NOMO-1 treated with DMSO at 0.1 percent for 48 hours (cell line): ENCODE data around the gene CCDC69.
"Not testable (repeated sequence)": the region's sequence is repeated elsewhere in the genome, so short reads cannot be mapped to it uniquely, and the experiment has no call there.

ENCODE experiments used
- DNase-seq: peaks from one replicate; lab custom pipeline; 2025; ENCODE audit not compliant: unreplicated experiment; lab: John Stamatoyannopoulos, UW

CCDC69 gene, protein sequence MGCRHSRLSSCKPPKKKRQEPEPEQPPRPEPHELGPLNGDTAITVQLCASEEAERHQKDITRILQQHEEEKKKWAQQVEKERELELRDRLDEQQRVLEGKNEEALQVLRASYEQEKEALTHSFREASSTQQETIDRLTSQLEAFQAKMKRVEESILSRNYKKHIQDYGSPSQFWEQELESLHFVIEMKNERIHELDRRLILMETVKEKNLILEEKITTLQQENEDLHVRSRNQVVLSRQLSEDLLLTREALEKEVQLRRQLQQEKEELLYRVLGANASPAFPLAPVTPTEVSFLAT

DNA sequence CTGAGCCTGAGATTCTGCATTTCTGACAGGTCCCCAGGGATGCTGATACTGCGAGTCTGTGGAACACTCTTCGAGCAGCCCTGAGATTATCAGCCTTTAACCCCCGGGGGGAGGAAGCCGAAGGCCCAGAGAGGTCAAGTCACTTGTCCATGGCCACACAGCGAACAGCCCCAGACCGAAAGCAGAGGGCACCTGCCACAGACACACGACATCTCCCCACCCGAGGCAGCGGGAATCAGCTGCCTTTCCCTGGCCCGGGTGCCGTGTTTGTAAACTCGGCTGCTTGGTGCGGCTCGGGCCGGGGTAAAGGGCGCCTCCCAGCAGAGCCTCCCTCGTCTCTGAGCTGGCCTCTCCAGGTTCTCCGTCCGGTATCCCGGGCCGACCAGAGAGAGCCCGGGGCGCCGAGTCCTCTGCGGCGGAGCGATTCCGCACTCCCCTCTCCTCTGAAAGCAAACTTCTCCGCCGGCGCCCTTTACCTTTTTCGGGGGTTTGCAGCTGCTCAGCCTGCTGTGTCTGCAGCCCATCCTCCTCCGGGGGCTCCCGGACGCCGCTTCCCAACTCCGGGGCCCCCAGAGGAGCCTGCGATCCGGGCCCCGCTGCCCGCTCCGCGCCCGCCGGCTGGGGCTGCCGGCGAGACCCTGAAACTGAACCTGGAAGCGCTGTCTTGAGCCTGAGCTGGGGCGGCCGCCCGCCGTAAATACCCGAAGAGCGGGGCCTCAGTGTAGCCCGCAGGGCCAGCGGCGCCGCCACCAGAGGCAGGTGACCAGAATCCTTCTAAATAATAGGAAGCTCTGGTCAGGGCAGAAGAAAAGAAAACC is at the start of gene CCDC69:
Gene CCDC69 (minus strand): TSS at position 646 of the 818 bp plus-strand sequence. CDS start 122 bp downstream, at position 524.
- DNase-seq, result peak; percentile 63

GRCh38 chr5:151271336-151271735 is 47.4 kb upstream of the CCDC69 start:
- peak; percentile 60 for DNase-seq

DNA sequence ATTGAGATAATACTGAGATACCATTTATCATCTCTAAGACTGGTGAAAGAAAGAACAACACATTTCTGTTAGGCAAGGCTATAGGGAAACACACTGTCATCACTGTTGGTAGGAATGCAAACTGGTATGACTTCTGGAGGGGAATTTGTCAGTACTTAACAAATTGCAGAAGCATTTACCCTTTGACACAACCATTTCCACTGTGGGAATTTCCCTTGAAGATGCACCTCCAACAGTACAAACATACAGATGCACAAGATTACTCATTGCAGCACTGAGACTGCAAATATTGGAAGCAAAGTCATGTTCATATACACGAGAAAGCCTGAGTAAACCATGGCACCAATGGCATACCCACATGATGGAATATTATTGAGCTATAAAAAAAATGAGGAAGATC is 46.7 kb upstream of the CCDC69 start:
- no peak for DNase-seq

DNA sequence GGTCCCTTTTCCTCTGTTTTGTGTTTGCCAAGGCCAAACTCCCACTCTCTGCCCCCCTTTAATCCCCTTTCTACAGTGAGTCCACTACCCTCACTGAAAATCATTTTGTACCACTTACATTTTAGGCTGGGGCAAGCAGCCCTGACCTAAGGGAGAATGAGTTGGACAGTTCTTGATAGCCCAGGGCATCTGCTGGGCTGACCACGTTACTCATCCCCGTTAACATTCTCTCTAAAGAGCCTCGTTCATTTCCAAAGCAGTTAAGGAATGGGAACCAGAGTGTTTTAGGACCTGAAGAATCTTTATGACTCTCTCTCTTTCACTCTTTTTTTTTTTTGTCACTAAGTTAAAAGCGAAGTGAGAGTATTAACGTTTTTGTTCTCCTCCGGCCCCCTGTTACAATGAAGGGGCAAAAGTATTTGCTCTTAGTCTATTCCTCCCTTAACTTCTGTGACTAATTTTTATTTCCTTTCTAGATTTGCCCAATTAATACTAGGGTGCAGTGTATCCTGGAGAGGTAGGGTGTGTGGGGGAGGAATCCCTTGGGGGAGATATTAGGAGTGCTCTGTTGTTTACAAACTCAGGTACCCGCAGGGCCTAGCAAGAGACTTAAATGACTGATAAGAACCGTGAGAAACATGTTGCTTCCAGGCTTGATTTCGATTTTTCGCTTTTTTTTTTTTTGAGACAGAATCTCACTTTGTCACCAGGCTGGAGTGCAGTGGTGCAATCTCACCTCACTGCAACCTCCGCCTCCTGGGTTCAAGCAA is 43.8 kb upstream of the CCDC69 start:
- DNase-seq, result no peak

DNA sequence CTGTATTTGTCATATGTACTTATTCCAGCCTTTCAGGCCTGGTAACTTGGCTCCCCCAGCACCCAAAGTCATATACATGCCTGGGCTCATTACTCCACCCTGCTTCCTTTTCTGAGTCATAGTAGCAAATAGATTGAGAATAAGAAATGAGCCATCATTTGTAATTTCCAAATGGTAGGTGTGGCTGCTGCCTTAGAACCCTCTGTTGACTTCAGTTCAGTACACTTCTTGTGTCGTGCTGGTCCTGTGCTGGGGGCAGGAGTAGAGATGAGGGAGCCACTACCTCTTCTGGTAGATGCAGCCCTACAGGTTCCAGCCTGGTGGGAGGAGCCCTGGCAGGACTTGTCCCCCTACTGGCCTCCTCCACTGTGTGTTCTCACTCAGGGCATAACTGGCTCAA is 40.2 kb upstream of the CCDC69 start:
- peak; percentile 21 for DNase-seq

- no peak for DNase-seq
Observed at GRCh38 chr5:151262532-151262931, 38.6 kb upstream of the CCDC69 start.

- no peak for DNase-seq
Observed at GRCh38 chr5:151259931-151260330, 36.0 kb upstream of the CCDC69 start.

DNA sequence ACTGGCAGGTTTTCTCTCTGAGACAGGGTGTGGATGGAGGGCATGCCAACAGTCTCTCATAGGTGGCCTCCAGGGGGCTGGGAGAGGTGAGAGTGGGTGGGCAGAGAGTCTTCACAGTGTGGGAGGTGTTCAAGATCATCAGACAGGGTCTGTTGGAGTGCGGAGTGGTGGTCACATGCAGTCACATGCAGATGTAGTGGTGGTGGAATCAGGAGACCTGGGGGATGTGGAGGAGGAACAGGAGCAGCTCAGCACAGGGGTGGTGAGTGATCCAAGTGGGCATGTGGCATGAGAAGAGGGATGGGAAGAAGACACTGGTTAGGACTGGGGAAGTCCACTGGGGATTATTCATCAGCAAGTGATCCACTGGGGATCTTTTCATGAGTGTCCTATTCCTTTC is 34.9 kb upstream of the CCDC69 start:
- DNase-seq, result no peak

GRCh38 chr5:151258201-151258611 is 34.3 kb upstream of the CCDC69 start:
- DNase-seq, result peak; percentile 68

- DNase-seq, result peak; percentile 75
Observed at GRCh38 chr5:151257731-151258181, 33.9 kb upstream of the CCDC69 start.

DNA sequence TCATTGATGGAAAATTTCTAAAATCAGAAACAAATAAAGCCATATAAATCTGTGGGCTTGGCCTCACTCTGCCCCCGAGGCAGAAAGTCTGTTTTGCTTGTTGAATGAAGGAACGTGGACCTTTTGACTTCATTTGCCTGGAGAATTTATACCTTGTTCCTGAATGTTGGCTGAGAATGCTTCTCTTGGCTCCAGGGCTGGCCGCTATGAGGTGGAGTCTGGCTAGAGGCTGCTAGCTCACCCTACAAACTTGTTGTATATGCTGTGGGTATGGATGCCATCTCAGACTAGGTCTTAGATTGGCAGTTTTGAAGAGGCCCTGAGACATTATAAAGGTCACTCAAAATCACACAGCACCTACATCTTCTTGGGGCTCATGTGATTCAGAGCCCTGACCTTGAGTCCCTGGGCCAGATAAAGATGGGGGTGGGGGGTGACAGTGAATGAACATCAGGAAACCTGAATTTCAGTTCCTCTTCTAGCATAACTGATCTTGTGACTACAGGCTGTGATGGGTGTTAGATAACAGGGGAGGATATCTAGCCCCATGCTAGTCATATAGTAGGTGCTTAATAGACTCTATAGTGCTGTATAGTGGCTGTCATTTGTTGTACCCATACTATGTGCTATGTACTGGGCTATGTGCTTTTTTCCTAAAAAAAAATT is 31.9 kb upstream of the CCDC69 start:
- peak; percentile 85 for DNase-seq

- not testable (repeated sequence) for DNase-seq
Observed at GRCh38 chr5:151254990-151255389, 31.1 kb upstream of the CCDC69 start.

DNA sequence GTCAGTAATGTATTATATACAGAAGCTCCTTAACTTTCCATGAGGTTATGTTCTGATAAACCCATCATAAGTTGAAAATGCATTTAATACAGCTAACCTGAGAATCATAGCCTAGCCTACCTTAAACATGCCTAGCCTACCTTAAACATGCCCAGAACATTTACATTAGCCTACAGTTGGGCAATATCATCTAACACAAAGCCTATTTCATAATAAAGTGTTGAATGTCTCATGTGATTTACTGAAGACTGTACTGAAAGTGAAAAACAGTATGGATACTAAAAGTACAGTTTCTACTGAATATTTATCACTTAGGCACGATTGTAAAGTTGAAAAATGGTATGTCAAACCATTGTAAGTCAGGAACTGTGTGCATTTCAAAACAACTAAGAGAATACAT is 30.7 kb upstream of the CCDC69 start:
- peak; percentile 63 for DNase-seq

DNA sequence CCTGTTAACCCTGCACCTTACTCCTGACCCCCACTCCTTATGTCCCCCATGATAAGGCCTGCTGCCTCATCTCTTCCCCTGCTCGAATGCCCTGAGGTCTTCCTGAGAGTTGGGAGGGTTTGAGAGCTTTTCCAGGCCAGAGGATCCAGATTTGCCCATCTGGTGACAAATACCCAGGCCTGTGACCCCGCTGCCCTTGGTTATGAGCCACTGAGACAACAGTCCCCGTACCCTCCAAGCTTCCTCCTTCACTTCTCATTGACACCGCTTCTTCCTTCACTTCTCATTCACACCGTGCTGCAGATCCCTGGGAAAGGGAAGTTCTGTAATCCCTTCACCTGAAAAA is 29.7 kb upstream of the CCDC69 start:
- DNase-seq, result no peak

DNA sequence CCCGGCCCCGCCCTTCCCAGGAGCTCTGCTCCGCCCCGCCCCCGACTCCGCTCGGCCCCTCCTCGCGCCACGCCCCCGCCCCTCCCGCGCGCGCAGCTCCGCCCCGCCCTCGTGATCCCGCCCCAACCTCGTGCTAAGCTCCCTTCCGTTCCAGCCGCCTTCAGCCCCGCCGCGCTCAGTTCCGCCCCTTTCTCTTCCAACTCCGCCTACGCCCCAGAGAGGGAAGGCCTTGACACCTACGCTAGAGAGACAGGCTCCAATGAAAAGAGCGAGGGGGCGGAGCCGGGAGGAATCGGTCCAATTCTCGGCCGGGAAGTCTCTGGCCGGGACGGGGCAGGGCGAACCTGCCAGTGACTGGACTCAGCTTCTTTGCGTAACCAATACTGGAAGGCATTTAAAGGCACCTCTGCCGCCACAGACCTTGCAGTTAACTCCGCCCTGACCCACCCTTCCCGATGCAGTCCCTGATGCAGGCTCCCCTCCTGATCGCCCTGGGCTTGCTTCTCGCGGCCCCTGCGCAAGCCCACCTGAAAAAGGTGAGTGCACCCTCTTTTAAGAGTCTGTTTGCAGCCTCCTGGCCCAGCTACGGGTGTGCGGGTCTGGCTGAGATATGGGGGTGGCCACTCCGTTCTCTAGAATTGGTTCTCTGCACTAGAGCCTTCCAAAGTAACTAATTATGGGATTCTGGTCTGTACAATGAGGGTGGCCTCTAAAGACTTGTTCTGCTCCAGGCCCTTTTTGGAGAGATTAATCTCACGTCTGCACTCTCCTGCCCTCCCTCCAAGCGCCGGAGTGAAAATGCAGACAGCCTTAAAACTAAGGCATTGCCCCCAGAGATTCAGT is 29.1 kb upstream of the CCDC69 start, which contains the start of gene GM2A:
Gene GM2A (plus strand): TSS at position 424 of the 843 bp plus-strand sequence. CDS start 32 bp downstream, at position 456.
- DNase-seq, result peak; percentile 100

- DNase-seq, result no peak
Observed at GRCh38 chr5:151251621-151252020, 27.7 kb upstream of the CCDC69 start.

DNA sequence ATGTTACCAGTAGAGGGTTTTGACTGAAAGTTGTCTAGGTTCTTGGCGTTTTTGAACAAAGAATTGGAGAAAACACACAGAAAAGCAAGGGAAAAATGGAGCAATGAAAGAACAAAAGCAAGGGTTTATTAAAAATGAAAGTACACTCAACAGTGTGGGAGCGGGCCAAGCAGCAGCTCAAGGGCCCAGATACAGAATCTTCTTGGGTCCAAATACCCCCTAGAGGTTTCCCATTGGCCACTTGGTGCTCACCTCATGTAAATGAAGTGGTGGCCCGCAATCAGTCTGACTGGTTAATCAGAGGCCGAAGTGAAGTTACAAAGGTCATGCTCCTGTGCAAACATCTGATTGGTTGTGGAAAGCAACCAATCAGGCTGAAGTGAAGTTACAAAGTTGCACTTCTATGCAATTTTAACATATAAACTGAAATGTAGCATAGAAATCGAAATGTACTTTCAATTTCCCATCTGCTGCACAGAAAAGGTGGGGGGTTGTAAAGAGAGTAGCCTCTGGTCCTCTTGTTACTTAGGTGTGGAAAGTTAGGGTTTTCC is 27.2 kb upstream of the CCDC69 start:
- DNase-seq, result no peak

DNA sequence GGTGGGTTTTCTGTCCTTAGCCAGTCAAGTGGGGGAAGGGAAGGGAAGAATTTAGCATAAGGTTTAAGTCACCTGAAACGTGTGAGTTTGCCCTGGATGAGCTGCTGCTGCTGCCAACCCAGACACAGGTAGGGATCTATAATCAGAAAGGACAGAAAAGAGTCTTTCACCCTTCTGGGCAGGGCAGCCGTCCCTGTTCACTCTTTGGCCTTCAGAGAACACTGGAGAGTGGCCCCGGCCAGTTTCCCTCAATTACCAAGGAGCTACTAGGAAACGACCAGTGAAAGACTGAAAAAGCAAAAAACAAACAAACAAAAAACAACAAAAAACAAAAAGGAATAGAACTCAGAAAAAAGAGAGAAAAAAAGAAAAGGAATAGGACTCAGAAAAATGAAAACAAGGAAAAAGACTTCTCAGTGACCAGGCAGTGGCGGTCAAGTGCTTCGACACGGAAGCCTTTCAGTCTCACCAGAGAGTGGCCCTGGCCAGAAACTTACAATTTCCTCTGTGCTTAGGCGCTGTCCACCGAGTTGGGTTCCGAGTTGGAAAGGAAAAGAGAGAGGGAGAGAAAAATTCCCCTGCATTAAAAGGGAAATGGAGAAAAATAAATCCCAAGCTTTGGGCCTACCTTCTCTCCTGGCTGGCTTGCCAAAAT is 26.6 kb upstream of the CCDC69 start:
- no peak for DNase-seq

DNA sequence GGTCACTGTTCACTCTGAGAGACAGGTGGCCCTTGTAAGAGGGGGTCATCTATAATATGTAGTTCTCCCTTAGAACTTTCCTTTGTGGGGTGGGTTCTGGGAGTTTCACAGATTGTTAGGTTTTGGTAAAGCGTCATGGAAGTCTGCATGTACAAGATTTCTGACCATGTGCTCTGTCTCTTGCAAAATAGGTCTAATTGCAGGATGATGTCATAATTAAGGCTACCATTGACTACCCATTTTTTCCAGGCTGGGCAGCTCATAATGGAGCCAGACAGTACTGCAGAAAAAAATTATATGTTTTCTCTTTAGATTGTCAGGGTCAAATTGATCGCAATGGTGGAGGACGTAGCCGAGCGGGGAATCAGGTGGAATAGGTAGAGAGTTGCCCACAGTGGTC is 25.4 kb upstream of the CCDC69 start:
- DNase-seq, result peak; percentile 65
